Measurements from ENCODE around the gene OSBPL5. TPM values are rescaled to one million over a fixed set of nuclear protein-coding genes. Genes with fewer than 3 reads are reported as not detected.

The OSBPL5 gene
- total and polyA plus RNA-seq, 8 donors: 8.6 to 127 (median 25.2) TPM

- no peaks in the 10 kb centered on the region for H3K9me3 ChIP-seq
- TF ChIP-seq POLR2AphosphoS5 (IDR thresholded peaks at IDR 0.05): no peak
- TF ChIP-seq CTCF (IDR thresholded peaks at IDR 0.05): no peak
- no peak for TF ChIP-seq POLR2A (IDR thresholded peaks at IDR 0.05)
- TF ChIP-seq EP300 (IDR thresholded peaks at IDR 0.05): no peak
- H3K36me3 ChIP-seq: no peaks in the 10 kb centered on the region
- no peak for DNase-seq
- no peak overlapping the region for H3K4me3 ChIP-seq
- WGBS, 5 donors: 89 to 95% (median 91%) methylated on average over 19 of the region's 19 CpGs
- no peak overlapping the region for H3K27ac ChIP-seq
- intact Hi-C loops (cut with DNase I; ENCODE audit: low total_unique reads): no loop called here
- H3K4me1 ChIP-seq: no peaks in the 10 kb centered on the region
- H3K27me3 ChIP-seq: peaks cover 0 to 32% (median 0%) of the 10 kb centered on the region in 3 donors
Observed at GRCh38 chr11:3191586-3192324, 26.6 kb upstream of the OSBPL5 start.

GRCh38 chr11:3190600-3190999 lies 25.5 kb upstream of the OSBPL5 start:
- intact Hi-C loops (cut with DNase I; ENCODE audit: low total_unique reads): no loop called here

GRCh38 chr11:3189886-3190583 lies 24.9 kb upstream of the OSBPL5 start:
- Histone ChIP-seq H3K4me3 (no peak overlapping the region), H3K9me3 (no peaks in the 10 kb centered on the region), H3K27ac (no peak overlapping the region), H3K27me3 (peaks cover 0 to 19% (median 0%) of the 10 kb centered on the region in 3 donors), H3K4me1 (no peaks in the 10 kb centered on the region), H3K36me3 (no peaks in the 10 kb centered on the region)
- DNase-seq: no peak
- intact Hi-C loops (cut with DNase I; ENCODE audit: low total_unique reads): no loop called here
- TF ChIP-seq POLR2AphosphoS5 (IDR thresholded peaks at IDR 0.05): no peak
- TF ChIP-seq EP300 (IDR thresholded peaks at IDR 0.05): no peak
- no peak for TF ChIP-seq CTCF (IDR thresholded peaks at IDR 0.05)
- no peak for TF ChIP-seq POLR2A (IDR thresholded peaks at IDR 0.05)
- WGBS, 5 donors: 78 to 87% (median 83%) methylated on average over 11 of the region's 11 CpGs

More at GRCh38 chr11:3190600-3190999, 25.5 kb upstream of the OSBPL5 start:
- Histone ChIP-seq H3K27me3 (peaks cover 0 to 21% (median 0%) of the 10 kb centered on the region in 3 donors), H3K4me1 (no peaks in the 10 kb centered on the region), H3K36me3 (no peaks in the 10 kb centered on the region), H3K27ac (no peak overlapping the region), H3K9me3 (no peaks in the 10 kb centered on the region), H3K4me3 (no peak overlapping the region)
- 67 to 83% (median 75%) methylated on average over 6 of the region's 6 CpGs for WGBS, 5 donors
- TF ChIP-seq POLR2A (IDR thresholded peaks at IDR 0.05): no peak
- no peak for TF ChIP-seq POLR2AphosphoS5 (IDR thresholded peaks at IDR 0.05)
- TF ChIP-seq EP300 (IDR thresholded peaks at IDR 0.05): no peak
- no peak for TF ChIP-seq CTCF (IDR thresholded peaks at IDR 0.05)
- no peak for DNase-seq

- DNase-seq: no peak
- H3K4me1 ChIP-seq: no peaks in the 10 kb centered on the region
- H3K4me3 ChIP-seq: no peak overlapping the region
- TF ChIP-seq POLR2A (IDR thresholded peaks at IDR 0.05) (no peak), EP300 (IDR thresholded peaks at IDR 0.05) (no peak), CTCF (IDR thresholded peaks at IDR 0.05) (no peak), POLR2AphosphoS5 (IDR thresholded peaks at IDR 0.05) (no peak)
- 41 to 60% (median 56%) methylated on average over 4 to 15 of the region's 15 CpGs for WGBS, 5 donors
- H3K27ac ChIP-seq: no peak overlapping the region
- no peaks in the 10 kb centered on the region for H3K36me3 ChIP-seq
- no peaks in the 10 kb centered on the region for H3K9me3 ChIP-seq
- intact Hi-C loops (cut with DNase I; ENCODE audit: low total_unique reads): no loop called here
- H3K27me3 ChIP-seq: peaks cover 0 to 19% (median 0%) of the 10 kb centered on the region in 3 donors
Observed at GRCh38 chr11:3189196-3189843, 24.2 kb upstream of the OSBPL5 start.

All from stomach (tissue), 9 donors.